H1 (cell line): ENCODE data around the gene STAT1. TPM values are rescaled to one million over a fixed set of nuclear protein-coding genes. Genes with fewer than 3 reads are reported as not detected.

Experiments used
- CTCF ChIA-PET: fragments of 300-600 bp; sonication (Branson Sonifier 250); formaldehyde crosslinking; loops from one replicate; lab custom pipeline; 2021; ENCODE audit not compliant: partially characterized antibody; lab: Charles Lee
- POLR2A ChIA-PET: fragments of 300-600 bp; sonication (Branson Sonifier 250); formaldehyde crosslinking; loops from one replicate; lab custom pipeline; 2021; ENCODE audit warnings: inconsistent platforms; ENCODE audit not compliant: partially characterized antibody; lab: Charles Lee
- DNase-seq, 2 experiments: peaks; one replicate each; pipeline versions ENCODE4 v3.0.0 to v3.0.0-alpha.2; 2010 to 2022; ENCODE audit warnings: low spot score in 2 of 2, low read depth in 1 of 2, mixed read lengths in 1 of 2
- FAIRE-seq: peaks from 2 replicates; lab custom pipeline; 2011; peaks lifted over from hg19 to GRCh38; lab: Jason Lieb, UNC
- H2AFZ ChIP-seq: 2 replicates; pipeline ENCODE4 v1.8.1; 2012; ENCODE audit warnings: low read length, inconsistent platforms
- H2AK5ac ChIP-seq: 2 replicates; pipeline ENCODE4 v1.6.1; 2013; ENCODE audit warnings: low read depth, low read length
- H2BK120ac ChIP-seq: replicated peaks from 2 replicates; pipeline ENCODE3; 2013; ENCODE audit warnings: low read depth, low read length, inconsistent platforms
- H2BK12ac ChIP-seq: 2 replicates; pipeline ENCODE4 v1.6.1; 2013; ENCODE audit warnings: low read depth, low read length
- H2BK15ac ChIP-seq: 2 replicates; pipeline ENCODE4 v1.6.1; 2013; ENCODE audit warnings: low read length
- H2BK20ac ChIP-seq: 2 replicates; pipeline ENCODE4 v1.6.1; 2013; ENCODE audit warnings: low read length
- H2BK5ac ChIP-seq: 2 replicates; pipeline ENCODE4 v1.6.1; 2013; ENCODE audit warnings: low read depth, low read length
- H3K14ac ChIP-seq: 2 replicates; pipeline ENCODE4 v1.6.1; 2013; ENCODE audit warnings: inconsistent platforms; ENCODE audit not compliant: insufficient read length
- H3K18ac ChIP-seq: 2 replicates; pipeline ENCODE4 v1.6.1; 2013; ENCODE audit warnings: low read length; ENCODE audit errors: extremely low read depth
- H3K23ac ChIP-seq: 2 replicates; pipeline ENCODE4 v1.6.1; 2013; ENCODE audit warnings: inconsistent platforms; ENCODE audit not compliant: insufficient read length
- H3K23me2 ChIP-seq: 2 replicates; pipeline ENCODE4 v1.6.1; 2013; ENCODE audit warnings: low read depth, low read length
- H3K27ac ChIP-seq: 2 replicates; pipeline ENCODE4 v1.6.1; 2011; ENCODE audit warnings: low read depth, low read length, inconsistent platforms
- H3K27me3 ChIP-seq, 4 experiments: replicated peaks in 1 of 4; 1 replicate in 1 of 4; 2 replicates in 3 of 4; pipeline versions ENCODE4 v1.6.1 to v1.8.1; 2011 to 2013; ENCODE audit warnings: low read length in 3 of 4, mild to moderate bottlenecking in 3 of 4, inconsistent platforms in 2 of 4, mixed read lengths in 2 of 4, moderate library complexity in 1 of 4; ENCODE audit not compliant: control insufficient read depth in 3 of 4, insufficient read depth in 3 of 4; ENCODE audit errors: extremely low read depth in 1 of 4
- H3K36me3 ChIP-seq, 4 experiments: 2 replicates each; pipeline versions ENCODE4 v1.6.1 to v1.8.1; 2011 to 2013; ENCODE audit warnings: mild to moderate bottlenecking in 4 of 4, low read length in 3 of 4, moderate library complexity in 2 of 4, control low read depth in 1 of 4, inconsistent platforms in 1 of 4; ENCODE audit not compliant: insufficient read depth in 4 of 4, control insufficient read depth in 2 of 4
- H3K4ac ChIP-seq: replicated peaks from 2 replicates; pipeline ENCODE3; 2013; ENCODE audit warnings: low read length, low read depth, mixed read lengths, inconsistent platforms; ENCODE audit not compliant: insufficient read length
- H3K4me1 ChIP-seq, 4 experiments: replicated peaks in 1 of 4; 1 replicate in 1 of 4; 2 replicates in 3 of 4; pipeline versions ENCODE4 v1.6.1 to v1.8.1; 2011 to 2013; ENCODE audit warnings: low read length in 3 of 4, inconsistent platforms in 2 of 4, mixed read lengths in 1 of 4; ENCODE audit not compliant: insufficient read depth in 4 of 4, control insufficient read depth in 3 of 4
- H3K4me2 ChIP-seq, 2 experiments: 2 replicates each; pipeline versions ENCODE4 v1.6.1 to v1.8.1; 2011 to 2013; ENCODE audit warnings: low read depth in 2 of 2, low read length in 2 of 2, control low read depth in 1 of 2, inconsistent platforms in 1 of 2, mild to moderate bottlenecking in 1 of 2; ENCODE audit not compliant: insufficient read depth in 1 of 2
- H3K4me3 ChIP-seq, 4 experiments: fragments of 200-600, 300-600 bp in 1 of 4; sonication (generic), shearing (Covaris generic), sonication (Bioruptor Twin) in 1 of 4; 2 replicates each; pipeline versions ENCODE4 v1.5.1 to v1.8.1; 2011 to 2016; ENCODE audit warnings: low read length in 4 of 4, low read depth in 3 of 4, control low read depth in 2 of 4, inconsistent platforms in 2 of 4, mild to moderate bottlenecking in 2 of 4, mixed read lengths in 1 of 4, moderate library complexity in 1 of 4; ENCODE audit not compliant: insufficient read depth in 2 of 4; ENCODE audit errors: extremely low read depth in 1 of 4
- H3K56ac ChIP-seq: replicated peaks from 2 replicates; pipeline ENCODE3; 2013; ENCODE audit warnings: low read depth, mild to moderate bottlenecking, mixed read lengths, low read length, inconsistent platforms; ENCODE audit not compliant: insufficient read length
- H3K79me1 ChIP-seq: 2 replicates; pipeline ENCODE4 v1.6.1; 2013; ENCODE audit warnings: low read depth, low read length, control low read depth
- H3K79me2 ChIP-seq, 2 experiments: 2 replicates each; pipeline versions ENCODE4 v1.6.1 to v1.8.1; 2012 to 2013; ENCODE audit warnings: low read length in 2 of 2, mild to moderate bottlenecking in 2 of 2, inconsistent platforms in 1 of 2; ENCODE audit not compliant: insufficient read depth in 2 of 2, control insufficient read depth in 1 of 2
- H3K9ac ChIP-seq, 4 experiments: replicated peaks in 1 of 4; 1 replicate in 1 of 4; 2 replicates in 3 of 4; pipeline versions ENCODE4 v1.6.1 to v1.8.1; 2011 to 2013; ENCODE audit warnings: low read depth in 3 of 4, low read length in 3 of 4, control low read depth in 2 of 4, mild to moderate bottlenecking in 2 of 4, moderate library complexity in 2 of 4, inconsistent platforms in 1 of 4; ENCODE audit errors: extremely low read depth in 1 of 4
- H3K9me3 ChIP-seq, 2 experiments: 2 replicates each; pipeline versions ENCODE4 v1.6.1 to v1.8.1; 2012 to 2013; ENCODE audit warnings: mild to moderate bottlenecking in 2 of 2, moderate library complexity in 2 of 2, control low read depth in 1 of 2, inconsistent platforms in 1 of 2, low read depth in 1 of 2, low read length in 1 of 2, mixed read lengths in 1 of 2; ENCODE audit not compliant: insufficient read depth in 2 of 2
- H4K20me1 ChIP-seq, 2 experiments: replicated peaks in 1 of 2; 2 replicates each; pipeline versions ENCODE3 to v1.8.1; 2011 to 2013; ENCODE audit warnings: inconsistent platforms in 2 of 2, low read length in 2 of 2, mild to moderate bottlenecking in 1 of 2; ENCODE audit not compliant: insufficient read depth in 2 of 2, control insufficient read depth in 1 of 2
- H4K5ac ChIP-seq: 2 replicates; pipeline ENCODE4 v1.6.1; 2013; ENCODE audit warnings: low read length, low read depth, mixed read lengths, inconsistent platforms; ENCODE audit not compliant: insufficient read length
- H4K8ac ChIP-seq: 2 replicates; pipeline ENCODE4 v1.8.0; 2013; ENCODE audit warnings: mild to moderate bottlenecking, moderate library complexity, low read length, inconsistent platforms; ENCODE audit not compliant: insufficient read depth; ENCODE audit errors: extremely low read depth
- H4K91ac ChIP-seq: replicated peaks from 2 replicates; pipeline ENCODE3; 2013; ENCODE audit warnings: low read length, mixed read lengths, inconsistent platforms; ENCODE audit not compliant: insufficient read length
- CHD2 ChIP-seq: IDR thresholded peaks from 2 replicates; pipeline ENCODE4 v1.6.1; 2012; ENCODE audit warnings: low read length, improper control_type of control experiment
- FOSL1 ChIP-seq: IDR thresholded peaks from 2 replicates; pipeline ENCODE4 v1.6.1; 2011; ENCODE audit warnings: mild to moderate bottlenecking, low read depth, low read length, moderate library complexity; ENCODE audit not compliant: insufficient read depth
- WGBS, 2 experiments: shearing (Covaris generic) in 1 of 2; methylation state at CpG; one replicate each; pipeline versions ENCODE4 v1.1.6 to v1.1.7; 2013 to 2015; ENCODE audit warnings: low lambda C conversion rate in 2 of 2, mixed read lengths in 2 of 2, inconsistent platforms in 1 of 2, low coverage in 1 of 2, missing lambda C conversion rate in 1 of 2; ENCODE audit not compliant: insufficient replicate concordance in 2 of 2, insufficient coverage in 1 of 2, insufficient read length in 1 of 2; ENCODE audit errors: extremely low coverage in 1 of 2, missing lambda C conversion rate in 1 of 2; 5-methylcytosine and 5-hydroxymethylcytosine counted together
- polyA plus RNA-seq, 7 experiments: library from polyadenylated mRNA; depleted of rRNA in 3 of 7; stranded (reverse) in 5 of 7; unstranded in 2 of 7; fragments of >200 nt in 5 of 7; fragments of 200-250 nt in 2 of 7; gene quantifications; 1 replicate in 5 of 7; 2 replicates in 1 of 7; 4 replicates in 1 of 7; pipeline versions ENCODE4 v1.2.1 to v1.2.3, GENCODE V29; 2011 to 2013; ENCODE audit warnings: missing spikeins in 2 of 7, mixed read lengths in 2 of 7
- total RNA-seq: library from RNA; stranded (reverse); fragmentation: NEBNext Ultra II Directional; extraction: Animal tissue kit (Norgen Biotek cat#: 25700); gene quantifications from 2 replicates; pipeline ENCODE4 v1.2.1, GENCODE V29; 2021

STAT1 gene
- total and polyA plus RNA-seq, 2 of the 8 experiments (the other 6 are each of a cell fraction or from before 2014, with no cell fraction given), result 20.3 to 43.0 TPM

GRCh38 chr2:190920085-190920484, 93.9 kb downstream of the STAT1 start:
- H3K14ac ChIP-seq, result no peak overlapping the region
- H2BK5ac ChIP-seq, result no peak overlapping the region
- H3K79me2 ChIP-seq, result no peaks in the 10 kb centered on the region
- H4K8ac ChIP-seq, result no peak overlapping the region
- H3K27ac ChIP-seq, result no peak overlapping the region
- H2BK12ac ChIP-seq, result no peak overlapping the region
- no peaks in the 10 kb centered on the region for H3K4me1 ChIP-seq
- ChIA-PET CTCF (no interaction called here), POLR2A (interaction anchor here (0.6 kb wide), 1 partner anchor 39 kb away, joined by 3 read pairs; no protein-coding TSS in a partner anchor)
- peaks cover 0 to 45% (median 15%) of the 10 kb centered on the region in 4 experiments; a peak in 4 of 8 replicates for H3K36me3 ChIP-seq
- DNase-seq (no peak), FAIRE-seq (no peak)
- H3K4me3 ChIP-seq, result no peak overlapping the region
- H2AFZ ChIP-seq, result no peak overlapping the region
- H3K4ac ChIP-seq, result no peak overlapping the region
- no peaks in the 10 kb centered on the region for H3K27me3 ChIP-seq
- no peak overlapping the region for H2BK20ac ChIP-seq
- H3K79me1 ChIP-seq, result no peaks in the 10 kb centered on the region
- no peak overlapping the region for H4K91ac ChIP-seq
- no peak overlapping the region for H3K9ac ChIP-seq
- WGBS, 2 experiments, result 94% methylated on average over 3 of the region's 3 CpGs; no CpG with 5 or more reads in 1 of the 2 experiments
- H3K9me3 ChIP-seq, result no peaks in the 10 kb centered on the region
- no peaks in the 10 kb centered on the region for H3K23me2 ChIP-seq
- H4K5ac ChIP-seq, result no peak overlapping the region
- no peak overlapping the region for H2AK5ac ChIP-seq
- no peak overlapping the region for H3K18ac ChIP-seq
- H3K23ac ChIP-seq, result no peak overlapping the region
- no peaks in the 10 kb centered on the region for H4K20me1 ChIP-seq
- no peak overlapping the region for H2BK15ac ChIP-seq
- H3K4me2 ChIP-seq, result no peak overlapping the region
- H3K56ac ChIP-seq, result no peak overlapping the region
- no peak overlapping the region for H2BK120ac ChIP-seq
- TF ChIP-seq FOSL1, result no peak
- no peak for TF ChIP-seq CHD2
